HEK293T (cell line): ENCODE data around the gene LARP4B.

Experiments
- CTCF ChIA-PET: fragments of 350-600 bp; formaldehyde crosslinking; extraction: SDS; loops from one replicate; lab custom pipeline; 2021; ENCODE audit warnings: antibody characterized with exemption, inconsistent platforms; lab: Yijun Ruan, JAX
- POLR2A ChIA-PET: fragments of 350-600 bp; formaldehyde crosslinking; extraction: SDS; loops from one replicate; lab custom pipeline; 2020; ENCODE audit warnings: antibody characterized with exemption, inconsistent platforms; lab: Yijun Ruan, JAX
- DNase-seq: peaks from one replicate; pipeline ENCODE4 v3.0.0; 2012; ENCODE audit warnings: mixed read lengths; ENCODE audit errors: extremely low spot score
- ARNT ChIP-seq: fragments of 450-650 bp; IDR thresholded peaks from 2 replicates; pipeline ENCODE4 v1.6.1; 2017; ENCODE audit warnings: mild to moderate bottlenecking
- BHLHE40 ChIP-seq: fragments of 450-650 bp; IDR thresholded peaks from 2 replicates; pipeline ENCODE4 v1.6.1; 2016; ENCODE audit warnings: mild to moderate bottlenecking, moderate library complexity, borderline replicate concordance
- CTBP1 ChIP-seq: fragments of 450-650 bp; IDR thresholded peaks from 2 replicates; pipeline ENCODE4 v1.6.1; 2016; ENCODE audit warnings: borderline replicate concordance
- ELF4 ChIP-seq: fragments of 450-650 bp; IDR thresholded peaks from 2 replicates; pipeline ENCODE4 v1.6.1; 2017; ENCODE audit warnings: antibody characterized with exemption
- FOXA1 ChIP-seq: fragments of 450-650 bp; IDR thresholded peaks from 2 replicates; pipeline ENCODE4 v1.6.1; 2016; ENCODE audit warnings: mild to moderate bottlenecking
- FOXK2 ChIP-seq: fragments of 450-650 bp; IDR thresholded peaks from 2 replicates; pipeline ENCODE4 v1.6.1; 2016; ENCODE audit warnings: mild to moderate bottlenecking
- FOXM1 ChIP-seq: fragments of 450-650 bp; IDR thresholded peaks from 2 replicates; pipeline ENCODE4 v1.6.1; 2017; ENCODE audit warnings: mild to moderate bottlenecking, borderline replicate concordance
- HDGF ChIP-seq: fragments of 450-650 bp; IDR thresholded peaks from 2 replicates; pipeline ENCODE4 v1.6.1; 2017; ENCODE audit warnings: antibody characterized with exemption, borderline replicate concordance
- L3MBTL2 ChIP-seq: fragments of 450-650 bp; conservative IDR thresholded peaks from 2 replicates; pipeline ENCODE4 v1.6.1; 2016; ENCODE audit warnings: mild to moderate bottlenecking
- LEF1 ChIP-seq: fragments of 450-650 bp; IDR thresholded peaks from 2 replicates; pipeline ENCODE4 v1.6.1; 2017; ENCODE audit warnings: mild to moderate bottlenecking, borderline replicate concordance
- NFRKB ChIP-seq: fragments of 450-650 bp; IDR thresholded peaks from 2 replicates; pipeline ENCODE4 v1.6.1; 2016; ENCODE audit warnings: mild to moderate bottlenecking, moderate library complexity
- SP1 ChIP-seq: fragments of 450-650 bp; IDR thresholded peaks from 2 replicates; pipeline ENCODE4 v1.6.1; 2017
- SUZ12 ChIP-seq: fragments of 450-650 bp; IDR thresholded peaks from 2 replicates; pipeline ENCODE4 v1.6.1; 2016; ENCODE audit warnings: mild to moderate bottlenecking
- TARDBP ChIP-seq: fragments of 450-650 bp; IDR thresholded peaks from 2 replicates; pipeline ENCODE4 v1.6.1; 2016
- ZNF384 ChIP-seq: fragments of 450-650 bp; IDR thresholded peaks from 2 replicates; pipeline ENCODE4 v1.6.1; 2016
- TF ChIP-seq, protein P1 (sequence below): fragments of 450-650 bp; IDR thresholded peaks from 2 replicates; pipeline ENCODE4 v1.6.1; 2016

Gene LARP4B

DNA sequence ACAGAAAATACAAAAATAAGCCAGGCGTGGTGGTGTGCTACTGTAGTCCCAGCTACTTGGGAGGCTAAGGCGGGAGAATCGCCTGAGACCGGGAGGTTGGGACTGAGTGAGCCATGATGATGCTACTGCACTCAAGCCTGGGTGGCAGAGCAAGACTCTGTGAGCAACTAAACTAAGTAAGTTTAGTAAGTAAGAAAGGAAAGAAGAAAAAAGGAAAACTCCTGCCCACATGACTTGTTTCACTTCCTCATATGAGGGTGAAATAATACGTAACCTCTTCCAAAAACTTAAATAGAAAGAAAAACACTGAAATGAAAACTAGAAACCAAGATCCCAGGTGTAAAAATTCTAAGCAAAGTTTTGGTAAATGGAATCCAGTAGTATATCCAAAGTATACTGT is 79.6 kb downstream of the LARP4B start:
- no peak for DNase-seq
- POLR2A ChIA-PET: interaction anchor here (1.1 kb wide), 1 partner anchor 16 kb away, joined by 3 read pairs; no protein-coding TSS in a partner anchor

GRCh38 chr10:850093-850492 is 81.4 kb downstream of the LARP4B start:
- CTCF ChIA-PET: no interaction called here
- DNase-seq: no peak
- TF ChIP-seq ELF4: no peak
- no peak for TF ChIP-seq L3MBTL2
- TF ChIP-seq ARNT: no peak
- TF ChIP-seq SP1: no peak
- no peak for TF ChIP-seq CTBP1
- no peak for TF ChIP-seq FOXM1
- TF ChIP-seq TARDBP: no peak
- TF ChIP-seq FOXA1: no peak
- no peak for TF ChIP-seq SUZ12
- no peak for TF ChIP-seq BHLHE40
- TF ChIP-seq NFRKB: no peak
- TF ChIP-seq ZNF384: no peak
- no peak for TF ChIP-seq HDGF
- no peak for TF ChIP-seq LEF1
- no peak for TF ChIP-seq FOXK2
- TF ChIP-seq, protein P1, sequence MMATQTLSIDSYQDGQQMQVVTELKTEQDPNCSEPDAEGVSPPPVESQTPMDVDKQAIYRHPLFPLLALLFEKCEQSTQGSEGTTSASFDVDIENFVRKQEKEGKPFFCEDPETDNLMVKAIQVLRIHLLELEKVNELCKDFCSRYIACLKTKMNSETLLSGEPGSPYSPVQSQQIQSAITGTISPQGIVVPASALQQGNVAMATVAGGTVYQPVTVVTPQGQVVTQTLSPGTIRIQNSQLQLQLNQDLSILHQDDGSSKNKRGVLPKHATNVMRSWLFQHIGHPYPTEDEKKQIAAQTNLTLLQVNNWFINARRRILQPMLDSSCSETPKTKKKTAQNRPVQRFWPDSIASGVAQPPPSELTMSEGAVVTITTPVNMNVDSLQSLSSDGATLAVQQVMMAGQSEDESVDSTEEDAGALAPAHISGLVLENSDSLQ: no peak
- POLR2A ChIA-PET: no interaction called here

More for the DNA sequence above, 79.6 kb downstream of the LARP4B start:
- CTCF ChIA-PET: no interaction called here
- TF ChIP-seq SP1 (no peak), ELF4 (no peak), SUZ12 (no peak), L3MBTL2 (no peak), FOXM1 (no peak)

DNA sequence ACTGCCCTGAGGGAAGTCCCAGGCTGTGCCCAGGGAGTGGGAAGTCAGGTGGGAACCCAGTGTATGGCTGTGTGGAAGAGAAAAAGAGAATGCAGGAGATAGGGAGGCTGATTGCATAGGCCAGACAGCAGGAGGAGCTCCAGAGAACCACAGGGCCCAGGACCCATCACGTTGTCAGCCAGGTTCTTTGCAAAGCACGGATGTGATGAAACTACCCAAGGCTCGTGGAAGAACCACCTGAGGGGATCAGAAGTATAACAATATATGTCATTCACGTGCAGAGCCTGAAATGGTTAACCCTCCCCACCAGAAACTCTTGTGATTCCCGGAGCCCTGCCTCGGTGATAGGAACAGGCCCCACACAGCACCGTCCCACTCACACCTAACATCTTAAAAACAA is 83.6 kb downstream of the LARP4B start:
- DNase-seq: no peak
- no peak for TF ChIP-seq L3MBTL2
- TF ChIP-seq, protein P1: no peak
- no peak for TF ChIP-seq TARDBP
- CTCF ChIA-PET: no interaction called here
- POLR2A ChIA-PET: no interaction called here

GRCh38 chr10:846126-846685 is 85.3 kb downstream of the LARP4B start:
- POLR2A ChIA-PET: no interaction called here
- CTCF ChIA-PET: no interaction called here
- no peak for TF ChIP-seq TARDBP
- TF ChIP-seq, protein P1: no peak
- no peak for TF ChIP-seq FOXA1
- TF ChIP-seq HDGF: no peak
- no peak for TF ChIP-seq ELF4
- no peak for TF ChIP-seq SP1
- no peak for TF ChIP-seq ZNF384
- no peak for TF ChIP-seq ARNT
- TF ChIP-seq FOXM1: no peak
- no peak for TF ChIP-seq NFRKB
- TF ChIP-seq FOXK2: no peak
- TF ChIP-seq LEF1: no peak
- no peak for TF ChIP-seq SUZ12
- no peak for TF ChIP-seq BHLHE40
- no peak for TF ChIP-seq L3MBTL2
- DNase-seq: no peak

- ChIA-PET POLR2A (no interaction called here), CTCF (no interaction called here)
- TF ChIP-seq ELF4 (no peak), FOXA1 (no peak), CTBP1 (no peak), NFRKB (no peak), FOXK2 (no peak), LEF1 (no peak), SUZ12 (no peak), FOXM1 (no peak), ARNT (no peak), BHLHE40 (no peak), ZNF384 (no peak), L3MBTL2 (no peak), SP1 (no peak), TARDBP (no peak), HDGF (no peak)
- TF ChIP-seq, protein P1: no peak
- DNase-seq: no peak
These were observed 86.0 kb downstream of the LARP4B start for GRCh38 chr10:845526-845925.

DNA sequence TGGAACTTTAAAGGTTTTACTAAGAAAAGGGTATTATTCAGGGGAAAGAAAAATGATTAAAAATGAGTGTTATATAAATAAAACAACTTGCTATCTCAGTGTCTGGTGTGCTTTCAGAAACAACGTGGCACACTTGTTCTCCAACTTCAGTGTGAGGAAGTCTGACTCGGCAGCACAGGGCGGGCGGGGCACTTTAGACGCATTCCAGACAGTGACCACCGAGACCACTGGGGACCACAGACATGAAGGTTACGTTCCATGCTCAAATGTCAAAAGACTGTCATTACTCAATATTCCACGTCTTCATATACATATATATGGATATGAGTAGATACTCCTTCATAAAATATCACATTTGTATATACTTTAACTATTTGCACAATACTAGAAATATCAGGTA is 87.0 kb downstream of the LARP4B start:
- no peak for DNase-seq
- CTCF ChIA-PET: no interaction called here
- POLR2A ChIA-PET: no interaction called here
- TF ChIP-seq HDGF: no peak
- TF ChIP-seq ARNT: no peak
- TF ChIP-seq LEF1: no peak
